NCI-H1417 treated with DMSO at 0.1 percent for 48 hours (cell line): ENCODE results near the gene MAP3K8.
"Not testable (repeated sequence)": the region's sequence is repeated elsewhere in the genome, so short reads cannot be mapped to it uniquely, and the experiment has no call there.

Experiments
- DNase-seq: peaks from one replicate; lab custom pipeline; 2025; lab: John Stamatoyannopoulos, UW

MAP3K8 gene

DNA sequence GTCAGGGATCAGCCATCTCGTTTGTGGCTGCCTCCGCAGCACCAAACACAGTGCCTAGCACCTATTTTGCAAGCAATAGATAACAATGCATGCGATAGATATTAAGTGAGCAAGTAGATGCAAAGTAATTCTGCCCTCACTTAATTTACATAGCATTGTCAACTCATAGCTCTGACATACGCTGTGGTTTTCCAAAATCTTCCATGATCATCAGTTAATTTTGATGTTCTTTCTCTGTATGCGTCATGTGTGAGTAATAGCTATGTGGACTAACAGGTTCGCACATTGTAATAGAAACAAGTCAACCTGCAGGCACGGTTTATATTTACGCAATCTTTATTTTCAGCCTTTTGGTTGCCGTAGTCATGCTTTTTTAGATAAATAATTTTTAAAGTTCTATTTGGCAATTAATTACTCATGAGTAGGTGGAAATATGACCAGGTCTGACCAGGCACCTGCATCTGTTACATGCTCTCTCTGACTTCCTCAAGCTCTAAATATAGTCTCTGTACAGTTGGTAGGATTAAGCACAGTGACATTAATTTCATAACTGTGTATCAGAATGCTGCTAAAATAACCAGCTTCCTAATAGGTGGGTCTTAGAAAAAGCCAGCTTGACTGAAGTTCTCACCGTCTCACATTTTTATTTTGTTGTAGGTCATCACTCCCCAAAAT lies 13.3 kb downstream of the MAP3K8 start:
- no peak for DNase-seq

- DNase-seq = no peak
These were observed 14.1 kb downstream of the MAP3K8 start for GRCh38 chr10:30448092-30448491.

GRCh38 chr10:30453764-30454527 lies 20.0 kb downstream of the MAP3K8 start:
- no peak for DNase-seq

DNA sequence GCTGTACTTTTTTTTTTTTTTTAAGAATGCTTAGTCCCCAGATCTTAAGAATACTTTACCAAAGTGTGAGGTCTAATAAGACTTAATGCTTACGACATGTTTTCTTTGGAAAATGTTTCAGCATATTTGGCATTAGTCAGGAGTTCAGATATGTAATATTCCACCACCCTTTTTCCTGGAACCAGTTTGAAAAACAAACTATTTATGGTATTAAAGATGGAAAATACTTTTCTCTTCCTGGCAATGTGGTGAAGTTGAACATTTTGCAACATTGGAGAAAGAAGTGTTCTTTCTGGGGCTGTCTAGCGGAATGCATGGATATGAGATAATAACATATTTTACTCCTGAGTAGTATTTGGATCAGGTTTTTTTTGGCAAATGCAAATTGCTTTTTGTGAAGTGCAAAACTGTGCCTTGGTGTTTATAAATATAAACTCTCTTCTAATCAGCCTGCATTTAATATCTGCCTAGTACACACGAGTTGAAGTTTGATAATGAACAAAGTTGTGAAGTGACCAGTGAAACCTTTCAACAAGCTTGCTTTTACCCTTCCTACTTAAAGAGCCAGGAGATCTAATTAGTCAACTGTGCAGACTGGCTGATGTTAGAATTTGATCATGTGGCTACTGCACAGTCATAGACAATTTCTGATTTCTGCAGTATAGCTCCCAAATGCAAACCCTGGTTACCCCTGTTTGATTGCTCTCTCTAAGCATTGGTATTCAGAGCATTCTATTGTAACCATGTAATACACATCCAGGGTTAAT lies 20.9 kb downstream of the MAP3K8 start:
- DNase-seq = no peak

- no peak for DNase-seq
These were observed 21.8 kb downstream of the MAP3K8 start for GRCh38 chr10:30455816-30456215.

- DNase-seq = no peak
These were observed 22.3 kb downstream of the MAP3K8 start for GRCh38 chr10:30456266-30456665.

GRCh38 chr10:30459283-30459682 lies 25.3 kb downstream of the MAP3K8 start:
- DNase-seq = no peak

- no peak for DNase-seq
These were observed 26.1 kb downstream of the MAP3K8 start for GRCh38 chr10:30460121-30460520.

- no peak for DNase-seq
These were observed 28.5 kb downstream of the MAP3K8 start for GRCh38 chr10:30462513-30462912.

GRCh38 chr10:30463944-30464451 lies 30.0 kb downstream of the MAP3K8 start:
- DNase-seq = no peak

DNA sequence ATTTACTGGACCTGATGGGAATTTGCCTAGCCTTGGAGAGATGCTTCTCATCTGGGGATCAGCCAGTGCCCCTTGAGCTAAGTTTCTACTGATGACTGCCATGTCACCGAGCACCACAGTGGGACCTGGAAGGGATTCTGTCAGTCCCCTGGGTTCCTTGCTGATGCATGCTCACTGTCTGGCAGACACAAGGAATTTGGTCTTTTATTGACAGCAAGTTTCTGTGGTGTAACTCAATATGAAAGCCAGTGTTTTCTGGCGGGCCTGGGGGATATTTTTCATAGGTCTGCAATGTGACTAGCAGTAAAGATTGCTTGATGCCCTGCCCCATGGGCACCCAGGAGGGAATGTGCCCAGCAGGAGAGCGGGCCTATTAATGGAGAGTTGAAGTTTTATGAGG lies 30.7 kb downstream of the MAP3K8 start:
- DNase-seq = no peak

DNA sequence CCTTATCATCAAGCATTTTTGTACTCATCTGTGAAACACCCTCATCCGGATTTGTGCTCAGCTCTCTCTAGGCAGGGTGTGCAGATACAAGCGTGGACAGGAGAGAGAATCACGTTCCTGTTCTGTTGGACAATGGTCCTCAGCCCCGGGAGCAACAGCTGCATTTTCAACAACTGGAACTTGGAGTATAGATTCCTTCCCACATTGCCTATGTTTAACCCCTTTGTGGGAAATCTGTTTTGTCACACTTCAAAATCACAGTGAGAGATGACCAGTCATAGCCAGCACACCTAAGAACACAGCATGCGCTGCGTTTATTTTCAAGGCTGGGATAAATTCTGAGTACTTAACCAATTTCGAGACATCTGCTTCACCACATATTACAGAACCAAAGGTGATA lies 32.5 kb downstream of the MAP3K8 start:
- no peak for DNase-seq

DNA sequence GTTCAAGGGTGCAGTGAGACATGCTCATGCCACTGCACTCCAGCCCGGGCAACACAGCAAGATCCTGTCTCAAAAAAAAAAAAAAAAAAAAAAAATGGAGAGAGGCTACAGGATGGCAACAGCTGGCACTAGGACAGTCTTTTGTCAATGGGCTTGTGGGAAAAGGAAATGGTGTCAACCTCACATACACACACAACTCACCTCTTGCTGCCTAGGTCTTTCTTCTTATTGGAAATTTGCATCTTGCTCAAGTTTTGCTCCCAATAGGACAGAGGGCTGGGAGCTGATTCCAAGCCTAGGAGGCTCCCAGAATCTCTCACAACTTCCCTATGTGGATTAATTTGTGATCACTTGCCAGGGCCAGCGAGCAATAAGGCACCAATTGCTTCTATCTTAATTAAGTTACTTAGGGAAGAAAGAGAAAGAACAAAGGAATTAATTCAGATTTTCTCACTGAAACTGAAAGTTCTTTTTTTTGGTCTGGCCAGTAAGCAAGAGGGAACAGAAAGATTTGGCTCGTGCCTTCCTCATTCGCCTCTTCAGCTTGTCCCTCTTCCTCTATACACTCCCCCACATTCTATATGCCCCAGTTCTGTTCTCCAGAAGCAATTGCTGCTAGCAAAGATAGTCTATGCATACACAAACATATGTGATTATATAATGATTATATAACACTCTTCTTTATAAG lies 33.8 kb downstream of the MAP3K8 start:
- DNase-seq = no peak

- no peak for DNase-seq
These were observed 38.6 kb downstream of the MAP3K8 start for GRCh38 chr10:30472414-30473155.

DNA sequence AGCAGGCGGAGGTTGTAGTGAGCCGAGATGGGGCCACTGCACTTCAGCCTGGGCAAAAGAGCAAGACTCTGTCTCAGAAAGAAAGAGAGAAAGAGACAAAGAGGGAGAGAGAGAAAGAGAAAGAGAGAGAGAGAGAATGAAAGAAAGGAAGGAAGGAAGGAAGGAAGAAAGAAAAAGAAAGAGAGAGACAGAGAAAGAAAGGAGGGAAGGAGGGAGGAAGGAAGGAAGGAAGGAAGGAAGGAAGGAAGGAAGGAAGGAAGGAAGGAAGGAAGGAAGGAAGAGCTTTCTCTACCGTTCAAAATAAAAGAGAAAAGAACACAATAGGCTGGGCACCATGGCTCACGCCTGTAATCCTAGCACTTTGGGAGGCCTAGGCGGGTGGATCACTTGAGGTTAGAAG lies 41.5 kb downstream of the MAP3K8 start:
- not testable (repeated sequence) for DNase-seq

DNA sequence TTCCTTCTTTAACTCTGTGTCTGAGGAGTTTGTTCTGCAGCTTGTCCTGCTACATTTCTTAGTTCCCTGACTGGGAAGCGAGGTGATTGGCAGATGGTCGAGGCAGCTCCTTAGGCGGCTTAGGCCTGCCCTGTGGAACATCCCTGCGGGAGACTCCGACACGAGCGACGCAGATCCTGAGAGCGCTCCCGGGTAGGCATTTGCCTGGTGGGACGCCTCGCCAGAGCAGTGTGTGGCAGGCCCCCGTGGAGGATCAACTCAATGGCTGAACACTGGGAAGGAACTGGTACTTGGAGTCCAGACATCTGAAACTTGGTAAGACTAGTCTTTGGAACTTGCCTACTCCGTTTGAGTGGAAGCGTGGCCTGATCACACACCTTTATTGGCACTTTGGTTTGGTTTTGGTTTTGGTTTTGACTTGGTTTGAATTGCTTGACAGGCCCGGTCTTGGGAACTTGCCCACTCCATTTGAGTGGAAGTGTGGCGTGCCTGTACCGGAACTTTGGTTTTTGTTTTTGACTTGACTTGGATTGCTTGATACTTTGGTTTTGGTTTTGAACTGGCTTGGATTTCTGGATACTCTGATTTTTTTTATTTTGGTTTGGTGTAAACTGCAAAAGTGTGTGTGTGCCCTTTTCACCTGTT lies 42.6 kb downstream of the MAP3K8 start:
- DNase-seq = no peak

DNA sequence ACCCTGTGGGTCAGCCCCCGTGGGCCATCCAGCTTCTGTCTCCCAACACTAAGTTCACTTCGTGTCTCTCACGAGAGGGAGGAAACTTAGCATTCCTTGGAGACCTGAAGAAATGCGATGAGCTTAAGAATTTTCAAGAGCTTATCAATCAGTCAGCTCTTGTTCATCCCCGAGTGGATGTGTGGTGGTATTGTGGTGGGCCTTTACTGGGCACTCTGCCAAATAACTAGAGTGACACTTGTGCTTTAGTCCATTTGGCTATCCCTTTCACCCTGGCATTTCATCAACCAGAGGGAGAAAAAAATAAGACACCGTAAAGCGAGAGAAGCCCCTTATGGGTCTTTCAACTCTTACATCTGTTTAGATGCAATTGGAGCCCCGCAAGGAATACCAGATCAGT lies 45.5 kb downstream of the MAP3K8 start:
- not testable (repeated sequence) for DNase-seq

DNA sequence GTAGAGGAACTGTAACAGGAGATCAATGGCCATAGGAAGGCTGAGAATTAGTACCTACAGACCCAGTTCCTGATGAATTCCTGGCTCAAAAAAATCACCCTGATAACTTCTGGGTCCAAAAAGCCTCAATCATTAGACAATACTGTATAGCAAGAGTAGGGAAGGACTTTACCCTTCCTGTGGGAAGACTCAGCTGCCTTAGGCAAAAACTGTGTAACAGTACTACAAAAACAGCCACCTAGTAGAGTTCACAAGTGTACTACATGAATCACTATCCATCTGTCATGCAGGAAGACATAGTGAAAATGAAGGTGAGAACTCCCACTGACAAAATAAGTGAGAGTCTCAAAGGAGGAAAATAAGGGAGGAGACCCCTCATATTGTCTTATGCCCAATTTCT lies 47.6 kb downstream of the MAP3K8 start:
- no peak for DNase-seq

GRCh38 chr10:30488316-30488715 lies 54.3 kb downstream of the MAP3K8 start:
- DNase-seq = no peak

- DNase-seq = no peak
These were observed 55.4 kb downstream of the MAP3K8 start for GRCh38 chr10:30489346-30489745.
